GM18907 (cell line): ENCODE measurements around the gene TBX5.
"Not testable (repeated sequence)": the region's sequence is repeated elsewhere in the genome, so short reads cannot be mapped to it uniquely, and the experiment has no call there.

Experiments
- ATAC-seq: cut with Tn5 transposase; IDR thresholded peaks from one replicate; pipeline ENCODE4 v1.9.1; 2021; ENCODE audit warnings: mild to moderate bottlenecking, moderate library complexity; ENCODE audit not compliant: unreplicated experiment

TBX5 gene

DNA sequence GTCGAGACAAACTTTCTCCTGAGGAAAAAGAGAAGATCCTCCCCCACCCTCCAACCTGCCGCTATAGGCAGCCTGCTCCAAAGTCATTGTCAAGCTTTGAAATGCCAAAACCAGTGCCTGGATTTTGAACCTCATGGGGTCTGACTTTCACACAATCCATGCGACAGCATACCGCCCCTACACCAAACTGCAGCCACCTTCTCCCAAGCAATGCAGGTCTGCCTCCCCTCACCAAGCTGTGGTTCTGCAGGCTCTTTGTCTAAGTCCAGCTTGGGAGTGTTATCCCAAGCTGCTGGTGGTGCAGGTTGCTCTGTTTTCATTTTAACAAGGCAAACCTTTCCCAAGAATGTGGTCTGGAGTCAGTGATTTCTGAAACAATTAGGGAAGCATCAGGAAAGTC is 12.4 kb downstream of the TBX5 start:
- no peak for ATAC-seq

GRCh38 chr12:114392909-114393308 is 13.0 kb downstream of the TBX5 start:
- ATAC-seq = no peak

- ATAC-seq = no peak
These were observed 14.9 kb downstream of the TBX5 start for GRCh38 chr12:114391088-114391487.

DNA sequence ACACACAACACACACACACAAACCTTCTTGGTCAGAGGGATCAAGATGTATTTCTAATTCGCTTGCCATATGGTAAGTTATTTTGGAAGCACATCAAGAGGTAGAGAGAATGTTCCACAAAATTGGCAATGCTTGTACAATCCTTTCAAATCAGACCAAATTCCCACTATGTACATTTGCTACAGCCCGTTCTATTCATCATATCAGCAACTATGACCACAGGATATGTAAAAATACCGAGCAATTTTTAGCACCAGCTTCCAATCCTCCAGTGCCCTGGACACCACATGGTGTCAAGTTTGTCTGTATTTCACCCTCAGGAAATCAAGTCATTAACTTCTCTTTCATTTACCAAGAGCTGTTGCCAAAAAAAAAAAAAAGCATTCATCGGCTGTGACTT is 21.2 kb downstream of the TBX5 start:
- ATAC-seq = no peak

- ATAC-seq = no peak
These were observed 24.8 kb downstream of the TBX5 start for GRCh38 chr12:114381177-114381576.

GRCh38 chr12:114371733-114372132 is 34.2 kb downstream of the TBX5 start:
- ATAC-seq = no peak

DNA sequence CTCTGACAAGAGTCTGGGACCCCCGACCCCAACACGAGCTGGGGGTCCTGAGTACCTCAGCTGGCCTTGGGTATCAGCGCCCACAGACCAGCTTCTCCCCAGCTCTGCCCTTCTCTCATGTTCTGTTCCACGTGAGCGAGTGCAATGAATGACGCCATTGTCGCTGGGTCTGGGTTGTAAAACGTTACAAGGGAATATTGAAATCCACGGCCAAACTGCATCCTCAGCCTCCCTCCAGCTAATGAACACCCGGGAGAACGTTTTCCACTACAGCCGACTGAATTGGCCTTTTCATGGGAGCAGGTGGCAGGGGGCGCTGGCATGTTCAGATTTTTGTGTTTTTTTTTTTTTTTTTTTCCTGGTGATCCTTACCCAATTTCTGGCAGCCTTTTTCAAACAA is 34.7 kb downstream of the TBX5 start:
- ATAC-seq = no peak

DNA sequence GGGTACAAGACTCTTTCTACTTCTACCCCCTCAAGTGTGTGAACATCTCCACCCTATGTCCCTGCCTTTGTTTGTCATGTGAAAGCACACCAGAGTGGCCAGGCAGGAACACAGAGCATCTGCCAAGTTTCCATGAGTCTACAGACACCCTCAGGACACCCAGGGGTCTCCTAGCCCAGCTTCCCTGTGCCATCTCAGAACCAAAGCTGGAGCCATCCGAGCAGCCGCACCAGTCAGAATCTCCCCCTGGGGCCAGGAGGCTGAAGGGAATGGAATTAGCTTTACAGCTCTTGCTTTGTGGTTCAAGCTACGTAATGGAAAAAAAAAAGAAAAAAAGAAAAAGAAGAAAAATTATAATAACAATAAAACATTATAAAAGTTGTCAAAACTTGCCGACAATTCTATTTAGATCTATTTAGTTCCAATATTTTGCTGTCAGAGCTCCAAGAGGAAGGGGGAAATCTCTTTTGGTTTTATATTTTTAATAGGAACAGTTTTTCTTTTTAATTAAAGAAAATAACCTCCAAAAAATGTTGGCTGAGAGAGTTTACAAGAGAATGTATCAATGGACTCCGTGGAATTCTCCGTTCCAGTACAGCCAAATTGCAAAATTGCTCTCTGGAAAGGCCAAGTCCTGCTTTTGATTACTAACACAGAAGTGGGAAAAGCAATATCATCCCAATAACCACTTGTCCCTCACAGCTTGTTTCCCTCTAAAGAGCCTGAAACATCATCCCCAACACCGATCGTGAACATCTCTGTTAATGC is 37.1 kb downstream of the TBX5 start:
- ATAC-seq = no peak

- no peak for ATAC-seq
These were observed 44.0 kb downstream of the TBX5 start for GRCh38 chr12:114361992-114362391.

GRCh38 chr12:114361545-114361944 is 44.4 kb downstream of the TBX5 start:
- ATAC-seq = no peak

- ATAC-seq = no peak
These were observed 45.5 kb downstream of the TBX5 start for GRCh38 chr12:114360485-114360884.

DNA sequence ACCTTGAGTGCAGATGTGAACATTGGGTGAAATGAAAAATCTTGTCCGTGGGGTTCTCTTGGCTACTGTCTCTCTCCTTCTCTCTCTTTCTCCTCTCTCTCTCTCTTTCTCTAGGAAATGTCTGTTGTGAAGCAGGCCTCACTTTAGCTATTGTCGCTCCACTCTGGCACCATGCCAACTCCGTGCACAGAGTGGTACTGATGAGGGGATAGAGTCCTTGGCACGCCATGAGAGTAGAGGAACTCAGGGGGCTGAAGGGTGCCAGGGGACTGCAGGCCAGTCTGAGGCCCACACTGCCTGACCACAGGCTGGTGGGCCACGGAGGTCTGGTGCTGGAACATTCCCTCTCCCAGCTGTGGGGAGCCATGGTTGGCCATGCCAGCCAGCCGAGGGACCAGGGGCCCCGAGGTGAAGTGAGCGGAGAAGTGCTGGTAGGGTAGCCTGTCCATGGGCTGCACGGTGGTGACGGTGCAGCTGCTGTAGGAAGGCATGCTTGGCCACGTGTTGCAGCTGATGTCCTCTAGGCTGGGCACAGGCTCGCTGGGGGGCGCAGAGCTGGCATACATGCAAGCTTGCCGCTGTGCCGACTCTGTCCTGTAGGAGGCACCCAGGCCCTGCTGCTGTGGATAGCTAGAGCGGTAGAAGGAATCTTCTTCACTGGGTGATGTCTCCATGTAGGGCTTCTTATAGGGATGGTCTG is 50.4 kb downstream of the TBX5 start:
- no peak for ATAC-seq

- not testable (repeated sequence) for ATAC-seq
These were observed 56.7 kb downstream of the TBX5 start for GRCh38 chr12:114349239-114349638.

DNA sequence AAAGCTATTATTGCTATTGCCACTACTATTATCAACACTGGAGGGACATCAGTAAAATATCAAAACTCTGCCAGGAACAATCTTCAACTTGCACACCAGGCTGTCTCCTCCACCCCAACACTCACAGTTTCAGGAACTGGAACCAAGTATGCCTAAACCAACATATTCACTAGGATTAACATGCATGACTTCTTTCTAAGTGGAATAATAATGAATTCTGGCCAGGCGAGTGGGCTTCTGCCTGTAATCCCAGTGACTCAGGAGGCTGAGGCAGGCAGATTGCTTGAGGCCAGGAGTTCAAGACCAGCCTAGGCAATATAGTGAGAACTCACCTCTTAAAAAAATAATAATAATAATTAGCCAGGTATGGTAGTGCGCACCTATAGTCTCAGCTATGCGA is 58.1 kb downstream of the TBX5 start:
- ATAC-seq = no peak

GRCh38 chr12:114344831-114345230 is 61.1 kb downstream of the TBX5 start:
- no peak for ATAC-seq

DNA sequence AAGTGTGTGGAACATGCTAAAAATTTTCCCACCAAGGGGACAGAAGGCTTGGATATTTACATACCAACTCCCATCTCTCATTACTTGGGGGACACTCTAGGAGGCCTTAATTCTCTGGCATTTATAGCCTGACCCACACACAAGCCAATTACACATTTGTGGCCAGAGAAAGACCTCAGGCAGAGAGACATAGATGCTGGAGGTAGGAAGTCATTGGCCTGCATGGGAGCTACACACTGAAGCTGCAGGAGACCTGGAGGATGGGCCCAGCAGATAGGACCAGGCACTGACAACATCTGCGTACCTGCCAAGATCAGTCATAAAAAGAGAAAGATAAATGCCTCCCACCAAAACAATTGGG is 61.7 kb downstream of the TBX5 start:
- ATAC-seq = no peak

- no peak for ATAC-seq
These were observed 62.2 kb downstream of the TBX5 start for GRCh38 chr12:114343585-114344302.

DNA sequence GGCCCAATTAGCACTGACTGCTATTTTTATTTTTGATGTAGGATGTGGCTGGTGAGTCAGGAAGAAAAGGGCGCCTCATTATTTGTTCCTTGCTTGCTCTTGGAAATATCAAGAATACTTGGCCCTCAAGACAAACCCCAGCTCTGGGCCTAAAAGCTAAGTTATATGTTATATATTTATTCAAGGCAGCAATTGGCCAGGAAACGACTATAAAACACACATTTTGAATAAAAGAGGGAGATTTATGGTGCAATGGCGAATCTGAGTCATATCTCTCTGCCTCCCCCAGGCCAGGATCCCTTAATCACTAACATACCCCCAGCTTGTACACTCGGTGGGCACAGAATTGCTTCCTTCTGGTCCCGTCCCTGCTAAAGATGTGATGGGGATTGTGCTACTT is 63.3 kb downstream of the TBX5 start:
- ATAC-seq = no peak

- ATAC-seq = no peak
These were observed 64.3 kb downstream of the TBX5 start for GRCh38 chr12:114341635-114342034.

- ATAC-seq = no peak
These were observed 65.7 kb downstream of the TBX5 start for GRCh38 chr12:114340231-114340630.

DNA sequence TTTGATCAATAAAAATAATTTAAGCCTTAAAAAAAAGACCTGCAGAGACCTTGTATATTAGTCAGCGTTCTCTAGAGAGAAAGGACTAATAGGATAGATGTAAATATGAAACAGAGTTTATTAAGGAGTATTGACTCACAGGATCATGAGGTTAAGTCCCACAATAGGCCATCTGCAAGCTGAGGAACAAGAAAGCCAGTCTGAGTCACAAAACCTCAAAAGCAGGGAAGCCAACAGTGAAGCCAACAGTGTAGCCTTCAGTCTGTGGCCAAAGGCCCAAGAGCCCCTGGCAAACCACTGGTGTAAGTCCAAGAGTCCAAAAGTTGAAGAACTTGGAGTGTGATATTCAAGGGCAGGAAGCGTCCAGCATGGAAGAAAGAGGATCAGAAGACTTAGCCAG is 66.3 kb downstream of the TBX5 start:
- no peak for ATAC-seq

- no peak for ATAC-seq
These were observed 70.3 kb downstream of the TBX5 start for GRCh38 chr12:114335607-114336006.
